Measurements from ENCODE around the gene DGCR6L.

DNA sequence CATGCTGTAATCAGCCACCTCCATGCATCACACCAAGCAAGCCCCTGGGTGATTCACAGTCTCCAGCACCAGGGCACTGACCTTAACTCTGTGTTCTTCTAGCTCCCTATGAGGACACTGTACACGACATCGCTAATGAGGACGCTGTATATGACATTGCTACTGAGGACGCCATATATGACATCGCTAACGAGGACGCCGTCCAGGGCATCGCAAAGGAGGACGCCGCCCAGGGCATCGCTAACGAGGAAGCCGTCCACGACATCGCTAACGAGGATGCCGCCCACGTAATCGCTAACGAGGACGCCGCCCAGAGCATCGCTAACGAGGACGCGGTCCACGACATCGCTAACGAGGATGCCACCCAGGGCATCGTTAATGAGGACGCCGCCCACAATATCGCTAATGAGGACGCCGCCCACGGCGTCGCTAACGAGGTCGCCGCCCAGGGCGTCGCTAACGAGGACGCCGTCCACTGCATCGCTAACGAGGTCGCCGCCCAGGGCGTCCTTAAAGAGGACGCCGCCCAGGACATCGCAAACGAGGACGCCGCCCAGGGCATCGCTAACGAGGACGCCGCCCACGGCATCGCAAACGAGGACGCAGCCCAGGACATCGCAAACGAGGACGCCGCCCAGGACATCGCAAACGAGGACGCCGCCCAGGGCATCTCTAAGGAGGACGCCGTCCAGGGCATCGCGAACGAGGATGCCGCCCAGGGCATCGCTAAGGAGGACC lies 34.5 kb upstream of the DGCR6L start:
- TF ChIP-seq EZH2 (IDR thresholded peaks at IDR 0.05; ENCODE audit: insufficient read depth, poor library complexity, severe bottlenecking) (no peak), EZH2phosphoT487 (IDR thresholded peaks at IDR 0.05; ENCODE audit: insufficient read depth, low read depth) (no peak)
